HG02642 (cell line): ENCODE measurements around the gene PCLO.
"Not testable (repeated sequence)": the region's sequence is repeated elsewhere in the genome, so short reads cannot be mapped to it uniquely, and the experiment has no call there.

Experiments used
- ATAC-seq: cut with Tn5 transposase; IDR thresholded peaks from one replicate; pipeline ENCODE4 v1.9.1; 2021; ENCODE audit warnings: mild to moderate bottlenecking; ENCODE audit not compliant: unreplicated experiment, poor library complexity

Gene PCLO

GRCh38 chr7:82745820-82746219 lies 416.9 kb downstream of the PCLO start:
- ATAC-seq, result no peak

GRCh38 chr7:82745117-82745516 lies 417.6 kb downstream of the PCLO start:
- no peak for ATAC-seq

- ATAC-seq, result no peak
Observed at GRCh38 chr7:82742163-82742562, 420.5 kb downstream of the PCLO start.

- ATAC-seq, result no peak
Observed at GRCh38 chr7:82741493-82741892, 421.2 kb downstream of the PCLO start.

- ATAC-seq, result no peak
Observed at GRCh38 chr7:82740246-82740848, 422.3 kb downstream of the PCLO start.

GRCh38 chr7:82736633-82737032 lies 426.1 kb downstream of the PCLO start:
- no peak for ATAC-seq

GRCh38 chr7:82732677-82733076 lies 430.0 kb downstream of the PCLO start:
- ATAC-seq, result no peak

- ATAC-seq, result no peak
Observed at GRCh38 chr7:82729172-82730030, 433.3 kb downstream of the PCLO start.

- ATAC-seq, result no peak
Observed at GRCh38 chr7:82726038-82726800, 436.5 kb downstream of the PCLO start.

GRCh38 chr7:82723411-82723810 lies 439.3 kb downstream of the PCLO start:
- no peak for ATAC-seq

GRCh38 chr7:82722946-82723345 lies 439.7 kb downstream of the PCLO start:
- no peak for ATAC-seq

GRCh38 chr7:82715344-82715743 lies 447.3 kb downstream of the PCLO start:
- no peak for ATAC-seq

- ATAC-seq, result no peak
Observed at GRCh38 chr7:82714883-82715282, 447.8 kb downstream of the PCLO start.

- ATAC-seq, result no peak
Observed at GRCh38 chr7:82713506-82713905, 449.2 kb downstream of the PCLO start.

GRCh38 chr7:82706344-82706743 lies 456.3 kb downstream of the PCLO start:
- ATAC-seq, result not testable (repeated sequence)

GRCh38 chr7:82705517-82706260 lies 457.0 kb downstream of the PCLO start:
- no peak for ATAC-seq

GRCh38 chr7:82704121-82704520 lies 458.6 kb downstream of the PCLO start:
- no peak for ATAC-seq
